HCT116 (cell line): ENCODE data around the gene HACE1. TPM values are rescaled to one million over a fixed set of nuclear protein-coding genes. Genes with fewer than 3 reads are reported as not detected.

Source experiments
- ATAC-seq: fragments of 200-7000 bp; cut with Tn5 transposase; 2 replicates; pipeline ENCODE4 v1.9.1; 2020; ENCODE audit warnings: mild to moderate bottlenecking, moderate library complexity
- BruUV-seq: library from RNA; stranded (reverse); fragments of 400-500 nt; replicated peaks from 2 replicates; lab custom pipeline; 2021; lab: Mats Ljungman, UMichigan
- CTCF ChIA-PET: fragments of 300-600 bp; sonication (Branson Sonifier 250); formaldehyde crosslinking; loops from one replicate; lab custom pipeline; 2021; ENCODE audit warnings: antibody characterized with exemption; lab: Charles Lee
- POLR2A ChIA-PET: fragments of 300-600, 350-600 bp; sonication (Branson Sonifier 250); formaldehyde crosslinking; loops from one replicate; lab custom pipeline; 2021; ENCODE audit warnings: antibody characterized with exemption; lab: Charles Lee
- RAD21 ChIA-PET, 2 experiments: fragments of 300-600 bp; sonication (Branson Sonifier 250); formaldehyde crosslinking; loops; one replicate each; lab custom pipeline; 2023; ENCODE audit warnings: low total read pairs in 2 of 2; ENCODE audit not compliant: uncharacterized antibody in 2 of 2, unreplicated experiment in 2 of 2, low non-redundant PET in 1 of 2; lab: Charles Lee
- DNase-seq: peaks from one replicate; pipeline ENCODE4 v3.0.0-alpha.2; 2010; ENCODE audit warnings: low read depth, low spot score
- H2AFZ ChIP-seq: fragments of 200-600 bp; shearing (Covaris generic), sonication (generic); 2 replicates; pipeline ENCODE4 v1.6.1; 2017; ENCODE audit warnings: low read depth, mixed run types, mixed read lengths, antibody characterized with exemption, low read length; ENCODE audit not compliant: poor library complexity, severe bottlenecking
- H3K27ac ChIP-seq: 2 replicates; pipeline ENCODE4 v1.5.1; 2012; ENCODE audit warnings: low read depth, low read length
- H3K27me3 ChIP-seq: fragments of 200-600 bp; sonication (generic); 2 replicates; pipeline ENCODE4 v1.6.1; 2016; ENCODE audit warnings: mixed run types, low read length, mixed read lengths; ENCODE audit not compliant: insufficient read depth
- H3K36me3 ChIP-seq, 2 experiments: fragments of 200-500 bp in 1 of 2; fragments of 200-600 bp in 1 of 2; sonication (Bioruptor generic) in 1 of 2; sonication (generic) in 1 of 2; 2 replicates each; pipeline versions ENCODE4 v1.5.1 to v1.6.1; 2014 to 2016; ENCODE audit warnings: low read length in 2 of 2, inconsistent platforms in 1 of 2, mixed read lengths in 1 of 2, mixed run types in 1 of 2; ENCODE audit not compliant: insufficient read depth in 2 of 2, control insufficient read depth in 1 of 2
- H3K4me1 ChIP-seq, 2 experiments: fragments of 200-600 bp in 1 of 2; sonication (generic) in 1 of 2; 2 replicates each; pipeline versions ENCODE4 v1.5.1 to v1.6.1; 2012 to 2017; ENCODE audit warnings: low read length in 2 of 2, inconsistent platforms in 1 of 2, mild to moderate bottlenecking in 1 of 2, mixed read lengths in 1 of 2, mixed run types in 1 of 2, moderate library complexity in 1 of 2; ENCODE audit not compliant: insufficient read depth in 2 of 2, control insufficient read depth in 1 of 2
- H3K4me2 ChIP-seq: fragments of 200-600 bp; sonication (generic); 2 replicates; pipeline ENCODE4 v1.6.1; 2017; ENCODE audit warnings: mixed run types, low read length, mixed read lengths
- H3K4me3 ChIP-seq, 2 experiments: fragments of 200-600 bp in 1 of 2; sonication (generic) in 1 of 2; replicated peaks in 1 of 2; 2 replicates each; pipeline ENCODE4 v1.5.1; 2011 to 2016; ENCODE audit warnings: low read length in 2 of 2, control low read depth in 1 of 2, low read depth in 1 of 2, mild to moderate bottlenecking in 1 of 2, mixed read lengths in 1 of 2, mixed run types in 1 of 2
- H3K79me2 ChIP-seq: fragments of 200-600 bp; sonication (generic); 2 replicates; pipeline ENCODE4 v1.6.1; 2017; ENCODE audit warnings: mild to moderate bottlenecking, mixed run types, low read length, moderate library complexity, mixed read lengths; ENCODE audit not compliant: insufficient read depth
- H3K9ac ChIP-seq: fragments of 200-600 bp; sonication (generic); 2 replicates; pipeline ENCODE4 v1.6.1; 2016; ENCODE audit warnings: low read length, mixed read lengths
- H3K9me2 ChIP-seq: fragments of 200-600 bp; sonication (generic), shearing (Covaris generic); 2 replicates; pipeline ENCODE4 v1.6.1; 2017; ENCODE audit warnings: mixed run types, mild to moderate bottlenecking, moderate library complexity; ENCODE audit not compliant: insufficient read depth
- H3K9me3 ChIP-seq, 2 experiments: fragments of 200-500 bp in 1 of 2; fragments of 200-600 bp in 1 of 2; sonication (Bioruptor generic) in 1 of 2; sonication (generic) in 1 of 2; 2 replicates each; pipeline ENCODE4 v1.6.1; 2014 to 2017; ENCODE audit warnings: low read length in 2 of 2, mixed read lengths in 2 of 2, inconsistent platforms in 1 of 2, low read depth in 1 of 2, mild to moderate bottlenecking in 1 of 2, mixed run types in 1 of 2, moderate library complexity in 1 of 2; ENCODE audit not compliant: control insufficient read depth in 1 of 2, insufficient read depth in 1 of 2
- H4K20me1 ChIP-seq: fragments of 200-600 bp; sonication (generic), shearing (Covaris generic); 2 replicates; pipeline ENCODE4 v1.6.1; 2017; ENCODE audit warnings: mixed run types, mild to moderate bottlenecking, moderate library complexity; ENCODE audit not compliant: insufficient read depth
- CBX3 ChIP-seq: IDR thresholded peaks from 2 replicates; pipeline ENCODE4 v1.6.1; 2012; ENCODE audit warnings: low read depth
- ELF1 ChIP-seq: IDR thresholded peaks from 2 replicates; pipeline ENCODE4 v1.6.1; 2012; ENCODE audit warnings: low read depth, borderline replicate concordance
- FOSL1 ChIP-seq: IDR thresholded peaks from 2 replicates; pipeline ENCODE4 v1.6.1; 2012; ENCODE audit warnings: low read depth
- JUND ChIP-seq: IDR thresholded peaks from 2 replicates; pipeline ENCODE4 v1.6.1; 2012
- POLR2AphosphoS5 ChIP-seq: IDR thresholded peaks from 2 replicates; pipeline ENCODE4 v1.6.1; 2011; ENCODE audit warnings: mild to moderate bottlenecking, low read depth, low read length, moderate library complexity
- SP1 ChIP-seq: IDR thresholded peaks from 2 replicates; pipeline ENCODE4 v1.6.1; 2012; ENCODE audit warnings: low read depth
- TCF7L2 ChIP-seq: IDR thresholded peaks from 2 replicates; pipeline ENCODE4 v1.7.0; 2011; ENCODE audit warnings: borderline replicate concordance, inconsistent platforms; ENCODE audit not compliant: insufficient read depth, insufficient read length; ENCODE audit errors: extremely low read depth
- ZFX ChIP-seq: fragments of 450-650 bp; IDR thresholded peaks from 2 replicates; pipeline ENCODE4 v1.6.1; 2017
- ZNF274 ChIP-seq: fragments of 200-500 bp; sonication (Bioruptor generic); IDR thresholded peaks from 2 replicates; pipeline ENCODE4 v1.6.1; 2014; ENCODE audit warnings: mild to moderate bottlenecking, low read depth, low read length, inconsistent platforms
- intact Hi-C: fragments of 100-400 bp; cut with micrococcal nuclease; formaldehyde crosslinking; loops from 2 replicates; pipeline ENCODE4 v1.10.0; 2022
- total RNA-seq: library from RNA; stranded (reverse); gene quantifications from one replicate; pipeline ENCODE4 v1.2.1, GENCODE V29; 2021; ENCODE audit not compliant: unreplicated experiment
- TF ChIP-seq, protein P1 (sequence below), 3 experiments: fragments of 200-600 bp in 1 of 3; sonication (generic) in 1 of 3; IDR thresholded peaks in 2 of 3; conservative IDR thresholded peaks in 1 of 3; 2 replicates each; pipeline ENCODE4 v1.5.1; 2012 to 2017; ENCODE audit warnings: low read depth in 2 of 3, low read length in 2 of 3, antibody characterized with exemption in 1 of 3, borderline replicate concordance in 1 of 3, control low read depth in 1 of 3, mild to moderate bottlenecking in 1 of 3, mixed read lengths in 1 of 3, mixed run types in 1 of 3, moderate library complexity in 1 of 3; ENCODE audit not compliant: insufficient read depth in 1 of 3
- TF ChIP-seq, protein P2 (sequence below): IDR thresholded peaks from 2 replicates; pipeline ENCODE4 v1.6.1; 2012; ENCODE audit warnings: low read depth
- TF ChIP-seq, protein P3 (sequence below): IDR thresholded peaks from 2 replicates; pipeline ENCODE4 v1.6.1; 2011; ENCODE audit warnings: mild to moderate bottlenecking, low read length, moderate library complexity; ENCODE audit not compliant: insufficient replicate concordance; ENCODE audit errors: extremely low read depth

HACE1 gene
- total RNA-seq, 1 experiment from 2014 or later: 10.9 TPM

DNA sequence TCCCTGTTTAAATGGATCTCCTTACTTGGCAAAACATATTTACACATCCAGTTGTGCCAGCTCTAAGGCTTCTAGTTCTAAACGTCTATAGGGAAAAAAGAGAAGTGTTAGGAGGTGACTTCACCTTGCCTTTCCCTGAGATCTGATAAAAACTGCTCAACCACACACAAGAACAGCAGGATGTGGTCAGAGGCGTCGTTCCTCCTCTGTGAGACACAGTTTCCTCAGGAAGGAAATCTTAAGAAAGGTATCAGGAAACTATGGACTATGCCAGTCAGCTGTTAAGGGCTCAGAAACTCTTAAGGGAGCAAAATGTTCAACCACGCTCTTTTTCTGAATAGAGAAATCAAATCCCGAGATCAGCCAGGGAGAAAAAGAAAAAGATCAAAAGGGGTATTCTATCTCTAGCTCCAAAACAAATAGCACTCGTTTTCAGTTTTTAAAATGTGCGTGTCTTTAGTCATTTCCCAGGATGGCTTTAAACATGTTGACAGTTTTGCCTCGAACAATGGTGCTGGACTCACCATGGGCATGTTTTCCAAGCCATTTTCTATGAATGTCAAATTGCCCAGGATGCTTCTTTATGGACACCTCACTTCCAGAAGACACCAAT is 154.5 kb downstream of the HACE1 start:
- no peaks in the 10 kb centered on the region for H4K20me1 ChIP-seq
- RAD21 ChIA-PET: no interaction called here
- no peak overlapping the region for H2AFZ ChIP-seq
- CTCF ChIA-PET: no interaction called here
- no peak for ATAC-seq
- POLR2A ChIA-PET: no interaction called here
- no peak overlapping the region for H3K4me2 ChIP-seq
- H3K79me2 ChIP-seq: no peaks in the 10 kb centered on the region
- TF ChIP-seq, protein P1, sequence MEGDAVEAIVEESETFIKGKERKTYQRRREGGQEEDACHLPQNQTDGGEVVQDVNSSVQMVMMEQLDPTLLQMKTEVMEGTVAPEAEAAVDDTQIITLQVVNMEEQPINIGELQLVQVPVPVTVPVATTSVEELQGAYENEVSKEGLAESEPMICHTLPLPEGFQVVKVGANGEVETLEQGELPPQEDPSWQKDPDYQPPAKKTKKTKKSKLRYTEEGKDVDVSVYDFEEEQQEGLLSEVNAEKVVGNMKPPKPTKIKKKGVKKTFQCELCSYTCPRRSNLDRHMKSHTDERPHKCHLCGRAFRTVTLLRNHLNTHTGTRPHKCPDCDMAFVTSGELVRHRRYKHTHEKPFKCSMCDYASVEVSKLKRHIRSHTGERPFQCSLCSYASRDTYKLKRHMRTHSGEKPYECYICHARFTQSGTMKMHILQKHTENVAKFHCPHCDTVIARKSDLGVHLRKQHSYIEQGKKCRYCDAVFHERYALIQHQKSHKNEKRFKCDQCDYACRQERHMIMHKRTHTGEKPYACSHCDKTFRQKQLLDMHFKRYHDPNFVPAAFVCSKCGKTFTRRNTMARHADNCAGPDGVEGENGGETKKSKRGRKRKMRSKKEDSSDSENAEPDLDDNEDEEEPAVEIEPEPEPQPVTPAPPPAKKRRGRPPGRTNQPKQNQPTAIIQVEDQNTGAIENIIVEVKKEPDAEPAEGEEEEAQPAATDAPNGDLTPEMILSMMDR (IDR thresholded peaks at IDR 0.05 in 2 of 3, conservative IDR thresholded peaks at IDR 0.05 in 1 of 3; ENCODE audit: borderline replicate concordance in 1 of 3, insufficient read depth in 1 of 3, low read depth in 2 of 3, low read length in 2 of 3): no peak
- TF ChIP-seq FOSL1 (no peak), JUND (no peak), SP1 (no peak), POLR2AphosphoS5 (no peak), ZNF274 (no peak), ELF1 (no peak), CBX3 (no peak), TCF7L2 (no peak), ZFX (no peak)
- TF ChIP-seq, protein P2, sequence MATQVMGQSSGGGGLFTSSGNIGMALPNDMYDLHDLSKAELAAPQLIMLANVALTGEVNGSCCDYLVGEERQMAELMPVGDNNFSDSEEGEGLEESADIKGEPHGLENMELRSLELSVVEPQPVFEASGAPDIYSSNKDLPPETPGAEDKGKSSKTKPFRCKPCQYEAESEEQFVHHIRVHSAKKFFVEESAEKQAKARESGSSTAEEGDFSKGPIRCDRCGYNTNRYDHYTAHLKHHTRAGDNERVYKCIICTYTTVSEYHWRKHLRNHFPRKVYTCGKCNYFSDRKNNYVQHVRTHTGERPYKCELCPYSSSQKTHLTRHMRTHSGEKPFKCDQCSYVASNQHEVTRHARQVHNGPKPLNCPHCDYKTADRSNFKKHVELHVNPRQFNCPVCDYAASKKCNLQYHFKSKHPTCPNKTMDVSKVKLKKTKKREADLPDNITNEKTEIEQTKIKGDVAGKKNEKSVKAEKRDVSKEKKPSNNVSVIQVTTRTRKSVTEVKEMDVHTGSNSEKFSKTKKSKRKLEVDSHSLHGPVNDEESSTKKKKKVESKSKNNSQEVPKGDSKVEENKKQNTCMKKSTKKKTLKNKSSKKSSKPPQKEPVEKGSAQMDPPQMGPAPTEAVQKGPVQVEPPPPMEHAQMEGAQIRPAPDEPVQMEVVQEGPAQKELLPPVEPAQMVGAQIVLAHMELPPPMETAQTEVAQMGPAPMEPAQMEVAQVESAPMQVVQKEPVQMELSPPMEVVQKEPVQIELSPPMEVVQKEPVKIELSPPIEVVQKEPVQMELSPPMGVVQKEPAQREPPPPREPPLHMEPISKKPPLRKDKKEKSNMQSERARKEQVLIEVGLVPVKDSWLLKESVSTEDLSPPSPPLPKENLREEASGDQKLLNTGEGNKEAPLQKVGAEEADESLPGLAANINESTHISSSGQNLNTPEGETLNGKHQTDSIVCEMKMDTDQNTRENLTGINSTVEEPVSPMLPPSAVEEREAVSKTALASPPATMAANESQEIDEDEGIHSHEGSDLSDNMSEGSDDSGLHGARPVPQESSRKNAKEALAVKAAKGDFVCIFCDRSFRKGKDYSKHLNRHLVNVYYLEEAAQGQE: no peak
- TF ChIP-seq, protein P3, sequence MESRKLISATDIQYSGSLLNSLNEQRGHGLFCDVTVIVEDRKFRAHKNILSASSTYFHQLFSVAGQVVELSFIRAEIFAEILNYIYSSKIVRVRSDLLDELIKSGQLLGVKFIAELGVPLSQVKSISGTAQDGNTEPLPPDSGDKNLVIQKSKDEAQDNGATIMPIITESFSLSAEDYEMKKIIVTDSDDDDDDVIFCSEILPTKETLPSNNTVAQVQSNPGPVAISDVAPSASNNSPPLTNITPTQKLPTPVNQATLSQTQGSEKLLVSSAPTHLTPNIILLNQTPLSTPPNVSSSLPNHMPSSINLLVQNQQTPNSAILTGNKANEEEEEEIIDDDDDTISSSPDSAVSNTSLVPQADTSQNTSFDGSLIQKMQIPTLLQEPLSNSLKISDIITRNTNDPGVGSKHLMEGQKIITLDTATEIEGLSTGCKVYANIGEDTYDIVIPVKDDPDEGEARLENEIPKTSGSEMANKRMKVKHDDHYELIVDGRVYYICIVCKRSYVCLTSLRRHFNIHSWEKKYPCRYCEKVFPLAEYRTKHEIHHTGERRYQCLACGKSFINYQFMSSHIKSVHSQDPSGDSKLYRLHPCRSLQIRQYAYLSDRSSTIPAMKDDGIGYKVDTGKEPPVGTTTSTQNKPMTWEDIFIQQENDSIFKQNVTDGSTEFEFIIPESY: no peak
- H3K9me3 ChIP-seq: no peaks in the 10 kb centered on the region
- H3K36me3 ChIP-seq: no peaks in the 10 kb centered on the region
- no peak for DNase-seq
- no peaks in the 10 kb centered on the region for H3K27me3 ChIP-seq
- no peak overlapping the region for H3K4me3 ChIP-seq
- H3K27ac ChIP-seq: no peak overlapping the region
- no peaks in the 10 kb centered on the region for H3K9me2 ChIP-seq
- intact Hi-C loops: no loop called here
- H3K4me1 ChIP-seq: no peaks in the 10 kb centered on the region
- H3K9ac ChIP-seq: no peak overlapping the region
- no TSS peak for BruUV-seq
